ENCODE measurements around the gene ACRV1. TPM values are rescaled to one million over a fixed set of nuclear protein-coding genes. Genes with fewer than 3 reads are reported as not detected.

The ACRV1 gene
- total and polyA plus RNA-seq, 2 donors (not counting 3 experiments of a cell fraction or from before 2014, with no cell fraction given): not detected

DNA sequence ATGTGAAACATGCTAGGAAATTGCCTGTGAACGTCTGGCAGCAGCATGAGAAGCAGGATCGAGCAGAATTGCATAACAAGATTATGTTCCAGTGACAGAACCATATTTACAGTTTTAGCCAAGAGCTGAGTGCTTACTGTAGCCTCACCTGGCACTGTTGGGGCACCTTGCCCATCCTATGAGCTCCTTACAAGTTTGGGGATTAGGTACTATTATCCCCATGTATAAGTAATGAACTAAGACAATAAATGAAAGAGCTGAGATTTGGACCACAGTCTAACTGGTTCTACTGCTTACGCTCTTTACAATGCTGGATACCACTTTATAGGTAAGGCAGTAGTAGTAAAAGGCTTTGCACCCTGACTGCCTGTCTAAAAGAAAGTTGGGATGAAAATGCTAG is 48.3 kb upstream of the ACRV1 start:
- Histone ChIP-seq H3K27ac (ENCODE audit: insufficient read depth, low read depth, low read length) (no peak overlapping the region), H3K4me1 (ENCODE audit: control insufficient read depth, extremely low read depth, insufficient read depth, low read length) (no peaks in the 10 kb centered on the region), H3K4me3 (replicated peaks in 1 of 3; ENCODE audit: insufficient read depth in 1 of 3, low read depth in 1 of 3, low read length in 3 of 3) (no peak overlapping the region), H3K36me3 (ENCODE audit: control insufficient read depth in 2 of 2, extremely low read depth in 1 of 2, insufficient read depth in 2 of 2, low read length in 2 of 2) (no peaks in the 10 kb centered on the region), H3K9me1 (replicated peaks; ENCODE audit: control insufficient read depth, extremely low read depth, insufficient read depth, low read length) (no peaks in the 10 kb centered on the region), H3K9ac (replicated peaks; ENCODE audit: extremely low read depth, insufficient read depth, low read length) (no peak overlapping the region), H3K27me3 (ENCODE audit: control insufficient read depth in 2 of 2, insufficient read depth in 2 of 2, low read length in 2 of 2) (peaks cover 2 to 17% of the 10 kb centered on the region in 2 experiments), H3K4me2 (ENCODE audit: insufficient read depth, low read length) (no peak overlapping the region), H4K20me1 (replicated peaks; ENCODE audit: control insufficient read depth, extremely low read depth, insufficient read depth, low read length) (no peaks in the 10 kb centered on the region), H3K9me3 (replicated peaks; ENCODE audit: control insufficient read depth, insufficient read depth, low read length) (no peaks in the 10 kb centered on the region), H3K79me2 (ENCODE audit: control insufficient read depth, insufficient read depth, low read length) (no peaks in the 10 kb centered on the region), H2AFZ (ENCODE audit: low read depth, low read length) (no peak overlapping the region)
- BruUV-seq (replicated peaks): no TSS peak
- FAIRE-seq: no peak
- ChIA-PET POLR2A (no interaction called here), CTCF (no interaction called here)
- intact Hi-C loops (cut with micrococcal nuclease): no loop called here
- no peak for DNase-seq (ENCODE audit: low read depth, low spot score)
- dilution Hi-C loops (cut with MboI; ENCODE audit: extremely low pct_ligation_motif_present, low sequenced_read_pairs): no loop called here
- TF ChIP-seq POLR2A (IDR thresholded peaks at IDR 0.05; ENCODE audit: low read depth, low read length) (no peak), MYC (IDR thresholded peaks at IDR 0.05; ENCODE audit: low read depth, low read length) (no peak), GATA2 (IDR thresholded peaks at IDR 0.05; ENCODE audit: insufficient read depth, insufficient read length, low read depth, low read length) (no peak), FOS (IDR thresholded peaks at IDR 0.05; ENCODE audit: borderline replicate concordance, insufficient read depth, low read length) (no peak), JUN (IDR thresholded peaks at IDR 0.05; ENCODE audit: borderline replicate concordance, insufficient read depth, insufficient read length, low read depth) (no peak), POLR2AphosphoS5 (IDR thresholded peaks at IDR 0.05; ENCODE audit: insufficient read depth, low read depth, low read length) (no peak), EZH2 (IDR thresholded peaks at IDR 0.05; ENCODE audit: borderline replicate concordance, low read depth, low read length, severe bottlenecking) (no peak)
- TF ChIP-seq, protein P1, sequence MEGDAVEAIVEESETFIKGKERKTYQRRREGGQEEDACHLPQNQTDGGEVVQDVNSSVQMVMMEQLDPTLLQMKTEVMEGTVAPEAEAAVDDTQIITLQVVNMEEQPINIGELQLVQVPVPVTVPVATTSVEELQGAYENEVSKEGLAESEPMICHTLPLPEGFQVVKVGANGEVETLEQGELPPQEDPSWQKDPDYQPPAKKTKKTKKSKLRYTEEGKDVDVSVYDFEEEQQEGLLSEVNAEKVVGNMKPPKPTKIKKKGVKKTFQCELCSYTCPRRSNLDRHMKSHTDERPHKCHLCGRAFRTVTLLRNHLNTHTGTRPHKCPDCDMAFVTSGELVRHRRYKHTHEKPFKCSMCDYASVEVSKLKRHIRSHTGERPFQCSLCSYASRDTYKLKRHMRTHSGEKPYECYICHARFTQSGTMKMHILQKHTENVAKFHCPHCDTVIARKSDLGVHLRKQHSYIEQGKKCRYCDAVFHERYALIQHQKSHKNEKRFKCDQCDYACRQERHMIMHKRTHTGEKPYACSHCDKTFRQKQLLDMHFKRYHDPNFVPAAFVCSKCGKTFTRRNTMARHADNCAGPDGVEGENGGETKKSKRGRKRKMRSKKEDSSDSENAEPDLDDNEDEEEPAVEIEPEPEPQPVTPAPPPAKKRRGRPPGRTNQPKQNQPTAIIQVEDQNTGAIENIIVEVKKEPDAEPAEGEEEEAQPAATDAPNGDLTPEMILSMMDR (IDR thresholded peaks at IDR 0.05; ENCODE audit: extremely low read depth in 1 of 2, insufficient read depth in 1 of 2, low read depth in 1 of 2, low read length in 2 of 2): no peak
- TF ChIP-seq, protein P2, sequence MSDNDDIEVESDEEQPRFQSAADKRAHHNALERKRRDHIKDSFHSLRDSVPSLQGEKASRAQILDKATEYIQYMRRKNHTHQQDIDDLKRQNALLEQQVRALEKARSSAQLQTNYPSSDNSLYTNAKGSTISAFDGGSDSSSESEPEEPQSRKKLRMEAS (IDR thresholded peaks at IDR 0.05; ENCODE audit: insufficient read depth, insufficient read length): no peak

All from endothelial cell of umbilical vein (primary cell).